Activated T-helper 17 cell treated with anti-CD3 and anti-CD28 coated beads, Interleukin-2, amount 50 U/mL, for 72 hours (primary cell): ENCODE results near the gene COX5B. TPM values are rescaled to one million over a fixed set of nuclear protein-coding genes. Genes with fewer than 3 reads are reported as not detected.
A peak's percentile ranks its signal among the peaks of the same experiment; 100 is the strongest.

Source experiments
- ATAC-seq: fragments of 150-1000 bp; cut with Tn5 transposase; replicated peaks from 2 replicates; pipeline ENCODE4 v1.10.0; 2021; ENCODE audit warnings: mild to moderate bottlenecking, moderate library complexity
- H3K27ac Mint-ChIP-seq: one replicate; pipeline ENCODE4 v1.8.0; 2022; ENCODE audit warnings: mixed read lengths
- H3K27me3 Mint-ChIP-seq: one replicate; pipeline ENCODE4 v1.8.0; 2022; ENCODE audit warnings: mixed read lengths
- H3K36me3 Mint-ChIP-seq: one replicate; pipeline ENCODE4 v1.8.0; 2022; ENCODE audit warnings: low read depth, mild to moderate bottlenecking, mixed read lengths
- H3K4me1 Mint-ChIP-seq: one replicate; pipeline ENCODE4 v1.8.0; 2022; ENCODE audit warnings: mixed read lengths
- H3K4me3 Mint-ChIP-seq: one replicate; pipeline ENCODE4 v1.8.0; 2022; ENCODE audit warnings: mild to moderate bottlenecking, mixed read lengths
- H3K9me3 Mint-ChIP-seq: one replicate; pipeline ENCODE4 v1.8.0; 2022; ENCODE audit warnings: mixed read lengths
- total RNA-seq, 2 donors: library from RNA; stranded (reverse); gene quantifications; one replicate each; pipeline ENCODE4 v1.2.3, GENCODE V29; 2022

Gene COX5B
- total RNA-seq, 2 donors from 2014 or later: 218 to 235 TPM

DNA sequence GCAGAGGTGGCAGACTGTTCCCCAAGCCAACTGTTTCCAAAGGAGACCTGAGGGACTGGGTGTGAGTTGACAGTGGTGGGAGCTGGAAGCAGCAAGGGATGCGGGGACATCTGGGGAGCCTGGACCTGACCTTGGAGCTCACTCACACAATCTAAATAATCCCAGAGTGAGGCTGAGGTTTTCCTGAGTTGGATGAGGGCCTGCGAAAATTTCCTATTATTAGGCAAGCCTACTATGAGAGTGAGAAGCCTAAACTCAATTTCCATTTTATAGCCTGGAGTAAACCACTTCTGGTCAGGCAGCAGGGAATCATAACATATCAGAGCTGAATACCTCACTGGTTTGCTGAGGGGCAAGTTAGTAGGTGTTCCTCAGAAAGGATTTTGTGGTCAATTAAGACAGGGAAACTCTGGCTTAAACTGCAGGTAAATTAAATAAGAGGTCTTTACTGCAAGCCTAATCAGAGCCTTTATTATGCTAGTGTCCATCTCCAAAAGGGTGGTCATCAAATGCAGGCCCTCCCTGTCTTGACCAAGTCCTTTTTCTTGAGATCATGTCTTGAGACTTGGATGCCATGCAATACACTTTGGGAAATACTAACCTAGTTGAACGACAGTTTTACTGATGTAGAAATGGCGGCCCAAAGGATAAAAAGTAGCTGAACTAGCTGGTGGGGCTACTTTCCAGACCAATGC is 1.7 kb upstream of the COX5B start:
- Mint-ChIP-seq H3K4me1 (peaks cover 20% of the 10 kb centered on the region), H3K9me3 (no peaks in the 10 kb centered on the region), H3K36me3 (peaks cover 29% of the 10 kb centered on the region), H3K27me3 (peaks cover 6% of the 10 kb centered on the region), H3K4me3 (peak overlapping the region; percentile 92), H3K27ac (no peak overlapping the region)
- ATAC-seq: no peak

DNA sequence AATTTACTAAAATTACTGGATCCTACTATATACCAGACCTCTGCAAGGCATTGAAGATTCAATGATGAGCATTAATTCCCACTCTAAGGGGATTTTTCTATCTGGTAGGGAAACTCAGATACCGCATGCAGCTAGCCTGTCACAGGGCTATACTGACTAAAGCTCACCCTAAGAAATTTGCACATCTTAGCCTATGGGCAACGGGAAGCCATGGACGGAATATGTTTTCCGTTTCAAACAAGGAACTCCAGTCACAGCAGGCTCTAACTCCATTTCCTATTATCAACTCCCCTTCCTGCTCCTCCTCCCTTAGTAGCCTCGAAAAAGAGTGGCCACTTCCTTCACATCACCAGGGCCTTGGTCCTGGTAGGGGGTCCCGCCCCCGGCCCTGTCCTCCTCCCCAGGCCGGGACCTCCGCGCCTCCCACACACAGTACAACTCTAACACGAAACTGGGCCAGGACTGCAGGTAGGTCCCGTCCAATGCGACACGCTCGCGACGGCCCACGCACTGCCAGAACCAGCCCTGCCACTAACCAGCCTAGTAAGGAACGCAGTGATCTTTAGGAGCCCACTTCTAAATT is 659 bp upstream of the COX5B start:
- peak; percentile 64 for ATAC-seq
- Mint-ChIP-seq H3K27ac (peak overlapping the region; percentile 94), H3K9me3 (no peaks in the 10 kb centered on the region), H3K4me3 (peak overlapping the region; percentile 92), H3K36me3 (peaks cover 40% of the 10 kb centered on the region), H3K4me1 (peaks cover 20% of the 10 kb centered on the region), H3K27me3 (no peaks in the 10 kb centered on the region)

DNA sequence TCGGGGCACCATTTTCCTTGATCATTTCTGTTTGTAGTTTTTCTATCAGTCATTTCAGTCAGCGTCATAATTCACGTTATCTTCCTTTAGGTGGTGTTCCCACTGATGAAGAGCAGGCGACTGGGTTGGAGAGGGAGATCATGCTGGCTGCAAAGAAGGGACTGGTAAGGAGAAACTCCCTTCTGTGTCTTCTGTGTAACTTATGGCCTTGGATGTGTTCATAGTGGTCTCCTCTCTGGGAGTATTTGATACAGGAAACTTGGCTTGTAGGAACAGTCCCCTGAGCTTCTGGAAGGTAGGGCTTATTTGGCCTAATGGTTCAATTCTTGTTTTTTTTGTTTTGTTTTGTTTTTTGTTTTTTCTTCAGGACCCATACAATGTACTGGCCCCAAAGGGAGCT is 1.1 kb downstream of the COX5B start:
- ATAC-seq: no peak
- Mint-ChIP-seq H3K4me3 (peak overlapping the region; percentile 92), H3K4me1 (peaks cover 20% of the 10 kb centered on the region), H3K9me3 (no peaks in the 10 kb centered on the region), H3K27ac (peak overlapping the region; percentile 94), H3K36me3 (peaks cover 52% of the 10 kb centered on the region), H3K27me3 (no peaks in the 10 kb centered on the region)

DNA sequence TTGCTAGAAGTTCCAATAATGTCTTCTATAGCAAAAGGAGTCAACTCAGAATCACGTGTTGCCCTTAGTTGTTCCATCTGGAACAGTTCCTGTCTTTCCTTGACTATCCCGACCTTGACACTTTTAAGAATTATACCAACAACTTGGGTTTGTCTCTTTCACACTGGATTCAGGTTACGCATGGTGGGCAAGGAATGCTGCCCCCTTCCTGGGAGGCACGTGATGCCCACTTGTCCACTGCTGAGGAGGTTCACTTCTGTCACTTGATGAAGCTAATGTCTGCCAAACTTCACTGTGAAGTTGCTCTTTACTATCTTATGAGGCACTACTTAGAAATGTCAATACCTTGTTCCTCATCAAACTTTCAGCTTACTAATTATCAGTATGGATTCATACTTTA is 5.3 kb downstream of the COX5B start:
- Mint-ChIP-seq H3K27ac (peak overlapping the region; percentile 38), H3K9me3 (no peaks in the 10 kb centered on the region), H3K4me1 (peaks cover 32% of the 10 kb centered on the region), H3K27me3 (no peaks in the 10 kb centered on the region), H3K4me3 (no peak overlapping the region), H3K36me3 (peaks cover 72% of the 10 kb centered on the region)
- no peak for ATAC-seq

DNA sequence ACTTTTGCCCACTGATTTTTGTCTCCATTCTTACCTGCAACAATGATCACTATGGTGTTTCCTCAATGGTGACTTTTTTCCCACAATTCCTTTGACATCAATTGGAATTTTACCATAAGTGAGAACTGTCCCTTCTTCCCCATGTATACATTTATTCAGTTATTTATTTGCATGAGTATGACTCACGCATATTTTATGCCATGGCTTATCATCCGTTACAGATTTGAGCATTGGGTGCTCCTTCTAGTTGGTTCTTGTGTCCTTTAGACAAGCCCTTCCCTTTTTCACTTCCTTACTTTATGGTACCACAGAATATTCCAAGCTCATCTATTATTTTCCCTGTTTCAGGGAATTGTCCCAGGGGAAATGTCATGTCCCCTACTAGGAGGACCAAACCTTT is 7.6 kb downstream of the COX5B start:
- Mint-ChIP-seq H3K27ac (no peak overlapping the region), H3K4me3 (no peak overlapping the region), H3K9me3 (no peaks in the 10 kb centered on the region), H3K4me1 (peaks cover 18% of the 10 kb centered on the region), H3K27me3 (no peaks in the 10 kb centered on the region), H3K36me3 (peaks cover 73% of the 10 kb centered on the region)
- no peak for ATAC-seq

DNA sequence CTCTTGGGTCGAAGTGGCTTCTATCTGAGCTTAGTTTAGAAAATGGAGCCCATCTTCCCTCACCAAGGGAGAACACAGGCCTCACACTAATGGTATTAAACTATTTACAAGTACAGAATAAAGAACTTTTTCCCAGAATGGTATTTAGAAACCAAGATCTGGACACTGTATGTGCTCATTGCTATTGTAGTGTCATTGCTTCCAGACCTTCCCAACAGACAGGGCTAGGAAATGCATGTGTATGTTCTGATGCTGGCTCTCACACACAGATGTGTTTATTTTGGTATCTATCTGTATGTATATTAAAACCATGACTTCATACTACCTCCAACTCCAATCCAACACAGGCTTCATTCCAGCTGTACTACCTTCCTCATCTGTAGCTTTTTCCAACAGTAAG is 8.0 kb downstream of the COX5B start:
- Mint-ChIP-seq H3K4me3 (peak overlapping the region; percentile 21), H3K27me3 (no peaks in the 10 kb centered on the region), H3K27ac (peak overlapping the region; percentile 72), H3K36me3 (peaks cover 73% of the 10 kb centered on the region), H3K9me3 (no peaks in the 10 kb centered on the region), H3K4me1 (peaks cover 17% of the 10 kb centered on the region)
- ATAC-seq: no peak

DNA sequence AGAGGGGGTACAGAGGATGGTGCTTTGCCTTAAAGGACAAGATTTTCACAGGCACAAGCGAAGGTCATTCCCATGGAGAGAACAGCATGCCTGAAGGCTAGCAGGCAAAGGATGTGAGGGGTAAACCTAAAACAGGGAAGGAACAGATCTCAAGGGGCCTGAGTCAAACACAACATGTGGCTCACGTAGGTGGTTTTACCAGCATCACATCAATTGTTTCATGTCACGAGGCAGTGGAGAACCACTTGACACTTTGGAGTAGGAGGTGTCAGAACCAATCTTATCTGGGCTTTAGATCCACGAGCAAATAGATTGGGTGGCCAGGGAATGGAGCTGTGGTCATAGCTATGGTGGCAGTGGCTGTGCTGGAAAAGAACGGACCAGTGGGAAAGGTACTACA is 8.4 kb downstream of the COX5B start:
- Mint-ChIP-seq H3K4me1 (peaks cover 17% of the 10 kb centered on the region), H3K36me3 (peaks cover 73% of the 10 kb centered on the region), H3K4me3 (peak overlapping the region; percentile 21), H3K27ac (peak overlapping the region; percentile 72), H3K9me3 (no peaks in the 10 kb centered on the region), H3K27me3 (no peaks in the 10 kb centered on the region)
- peak; percentile 74 for ATAC-seq

DNA sequence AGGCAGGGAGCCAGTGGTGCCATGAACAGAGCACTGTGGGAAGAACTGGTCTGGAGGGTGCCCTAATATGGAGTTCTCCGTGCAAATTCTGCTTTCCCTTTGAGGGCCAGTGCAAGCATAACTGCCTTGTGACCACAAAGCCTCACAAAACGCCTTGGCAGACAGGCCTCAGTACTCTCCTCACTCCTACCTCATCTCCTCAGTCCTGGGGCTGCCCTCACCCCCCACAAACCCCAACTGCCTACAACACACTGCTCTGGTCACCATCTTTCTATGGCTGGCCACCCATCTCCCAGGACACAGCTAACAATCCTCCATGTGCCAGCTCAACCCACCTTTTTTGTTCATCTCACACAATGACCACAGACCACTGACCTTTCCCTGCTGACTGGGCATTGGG is 8.9 kb downstream of the COX5B start:
- Mint-ChIP-seq H3K4me3 (peak overlapping the region; percentile 21), H3K36me3 (peaks cover 73% of the 10 kb centered on the region), H3K27ac (peak overlapping the region; percentile 72), H3K27me3 (no peaks in the 10 kb centered on the region), H3K4me1 (peaks cover 17% of the 10 kb centered on the region), H3K9me3 (no peaks in the 10 kb centered on the region)
- ATAC-seq: peak; percentile 54

DNA sequence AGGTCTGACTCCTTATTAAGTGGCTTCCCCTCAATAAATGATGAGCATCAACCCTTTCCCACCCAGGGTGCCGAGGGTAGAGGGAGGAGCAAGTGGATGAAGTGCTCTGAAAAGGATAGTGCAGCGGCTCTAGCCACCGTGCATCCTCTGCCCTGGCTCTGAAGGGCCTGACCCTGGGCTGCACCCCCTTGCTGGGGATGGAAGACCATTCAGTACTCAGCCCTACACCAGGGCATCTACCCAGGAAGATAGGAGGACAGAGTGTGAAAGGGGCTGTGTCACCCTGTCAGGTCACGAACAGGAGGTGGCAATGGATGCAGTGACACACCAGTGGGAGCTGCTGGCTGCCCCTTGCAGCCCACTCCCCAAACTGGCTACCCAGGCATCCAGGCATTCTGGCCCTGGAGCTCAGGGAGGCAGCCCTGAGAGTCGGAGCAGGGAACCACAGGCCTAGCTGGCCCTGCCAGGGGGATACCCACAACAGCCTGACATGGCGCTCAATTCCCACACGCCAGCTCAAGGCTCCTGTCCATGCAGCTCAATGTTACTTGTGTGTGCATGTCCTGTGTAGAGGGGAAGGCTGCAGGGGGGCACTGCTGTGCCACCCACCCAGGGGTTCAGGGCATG is 10.4 kb downstream of the COX5B start:
- H3K4me3 Mint-ChIP-seq: no peak overlapping the region
- ATAC-seq: no peak
- peaks cover 17% of the 10 kb centered on the region for H3K4me1 Mint-ChIP-seq
- H3K9me3 Mint-ChIP-seq: no peaks in the 10 kb centered on the region
- H3K36me3 Mint-ChIP-seq: peaks cover 72% of the 10 kb centered on the region
- H3K27ac Mint-ChIP-seq: peak overlapping the region; percentile 15
- no peaks in the 10 kb centered on the region for H3K27me3 Mint-ChIP-seq

DNA sequence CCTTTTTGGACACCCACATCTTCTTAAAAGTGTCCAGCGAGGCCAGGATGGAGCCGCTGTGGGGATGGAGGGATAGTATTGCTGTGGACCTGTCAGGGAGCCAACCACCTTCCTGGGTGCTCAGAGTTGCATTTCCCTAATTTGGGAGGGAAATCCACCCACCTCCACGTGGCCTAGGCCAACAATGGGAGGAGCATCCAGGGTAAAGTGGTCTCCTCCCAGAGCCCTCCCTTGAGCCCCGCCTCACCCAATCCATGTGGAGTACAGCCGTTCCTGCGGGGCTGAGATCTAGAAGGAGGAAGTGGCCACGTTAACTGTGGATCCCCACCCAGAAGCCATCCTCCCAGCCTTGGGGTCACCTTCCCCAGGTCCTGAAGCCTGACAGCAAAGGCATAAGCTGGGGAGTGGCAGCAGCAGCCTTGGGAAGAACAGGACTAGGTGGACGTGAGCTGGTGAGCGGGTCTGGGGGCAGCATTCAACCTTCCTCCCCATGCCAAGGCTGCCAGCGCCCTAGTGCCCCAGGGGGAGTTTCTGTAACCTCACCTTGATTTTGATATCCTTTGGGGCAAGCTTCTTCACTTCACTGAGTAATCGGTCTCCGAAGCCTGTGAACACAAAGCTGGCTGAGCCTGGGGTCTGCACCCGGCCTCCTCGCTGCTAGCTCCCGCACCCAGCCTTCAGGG is 11.2 kb downstream of the COX5B start:
- ATAC-seq: no peak
- no peaks in the 10 kb centered on the region for H3K9me3 Mint-ChIP-seq
- no peak overlapping the region for H3K4me3 Mint-ChIP-seq
- peaks cover 78% of the 10 kb centered on the region for H3K36me3 Mint-ChIP-seq
- H3K27ac Mint-ChIP-seq: no peak overlapping the region
- H3K27me3 Mint-ChIP-seq: no peaks in the 10 kb centered on the region
- peaks cover 25% of the 10 kb centered on the region for H3K4me1 Mint-ChIP-seq

DNA sequence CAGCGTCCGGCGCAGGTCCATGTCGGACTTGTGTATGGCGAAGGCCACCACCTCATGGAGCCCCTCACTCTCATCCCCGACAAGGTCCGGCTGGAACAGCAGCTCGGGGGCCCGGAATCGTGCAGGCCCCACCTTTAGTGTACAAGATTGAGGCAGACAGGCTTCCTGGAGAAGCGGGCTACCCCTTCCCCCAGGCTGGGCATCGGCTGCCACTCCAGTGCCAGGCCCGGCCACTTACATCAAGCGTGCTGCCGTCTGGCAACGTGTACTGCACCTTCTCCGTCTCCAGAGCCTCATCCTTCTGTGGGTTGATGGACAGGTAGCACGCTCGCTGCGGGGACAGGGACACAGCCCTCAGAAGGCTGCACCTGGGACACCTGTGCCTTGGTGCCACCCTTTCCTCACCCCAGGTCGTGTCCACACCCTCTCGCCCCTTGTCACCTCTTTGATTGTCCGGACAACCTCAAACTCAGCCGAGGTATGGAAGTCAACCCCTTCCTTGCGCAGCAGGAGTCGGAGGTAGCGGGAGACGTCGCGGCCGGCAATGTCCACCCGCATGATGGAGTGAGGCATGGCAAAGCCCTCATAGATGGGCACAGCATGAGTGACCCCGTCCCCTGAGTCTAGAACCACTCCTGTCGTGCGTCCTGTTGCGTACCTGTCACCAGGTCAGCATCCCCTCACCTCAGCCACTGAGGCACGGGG is 12.3 kb downstream of the COX5B start:
- no peaks in the 10 kb centered on the region for H3K9me3 Mint-ChIP-seq
- H3K4me1 Mint-ChIP-seq: peaks cover 25% of the 10 kb centered on the region
- no peaks in the 10 kb centered on the region for H3K27me3 Mint-ChIP-seq
- H3K4me3 Mint-ChIP-seq: no peak overlapping the region
- ATAC-seq: no peak
- H3K36me3 Mint-ChIP-seq: peaks cover 89% of the 10 kb centered on the region
- peak overlapping the region; percentile 66 for H3K27ac Mint-ChIP-seq

DNA sequence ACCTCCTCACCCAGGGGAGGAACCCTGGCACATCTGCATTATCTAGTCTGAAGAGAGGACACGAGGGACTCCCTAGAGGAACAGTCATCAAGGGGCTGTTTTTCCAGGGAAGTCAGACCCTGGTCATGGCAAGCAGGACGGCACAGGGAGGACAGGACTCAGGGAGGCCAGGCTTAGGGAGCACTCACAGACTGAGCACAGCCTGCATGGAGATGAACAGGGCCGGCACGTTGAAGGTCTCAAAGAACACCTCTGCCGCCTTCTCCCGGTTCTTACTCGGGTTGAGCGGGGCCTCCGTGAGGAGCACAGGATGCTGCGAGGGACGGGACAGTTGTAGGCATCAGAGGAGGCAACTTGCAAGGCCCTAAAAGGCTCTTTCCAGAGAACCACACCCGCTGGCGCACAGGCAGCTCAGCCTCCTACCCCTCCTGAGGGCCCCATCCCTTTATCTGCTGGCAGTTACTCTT is 12.9 kb downstream of the COX5B start:
- Mint-ChIP-seq H3K36me3 (peaks cover 91% of the 10 kb centered on the region), H3K9me3 (no peaks in the 10 kb centered on the region), H3K27me3 (no peaks in the 10 kb centered on the region), H3K27ac (peak overlapping the region; percentile 66), H3K4me3 (no peak overlapping the region), H3K4me1 (peaks cover 25% of the 10 kb centered on the region)
- ATAC-seq: no peak

DNA sequence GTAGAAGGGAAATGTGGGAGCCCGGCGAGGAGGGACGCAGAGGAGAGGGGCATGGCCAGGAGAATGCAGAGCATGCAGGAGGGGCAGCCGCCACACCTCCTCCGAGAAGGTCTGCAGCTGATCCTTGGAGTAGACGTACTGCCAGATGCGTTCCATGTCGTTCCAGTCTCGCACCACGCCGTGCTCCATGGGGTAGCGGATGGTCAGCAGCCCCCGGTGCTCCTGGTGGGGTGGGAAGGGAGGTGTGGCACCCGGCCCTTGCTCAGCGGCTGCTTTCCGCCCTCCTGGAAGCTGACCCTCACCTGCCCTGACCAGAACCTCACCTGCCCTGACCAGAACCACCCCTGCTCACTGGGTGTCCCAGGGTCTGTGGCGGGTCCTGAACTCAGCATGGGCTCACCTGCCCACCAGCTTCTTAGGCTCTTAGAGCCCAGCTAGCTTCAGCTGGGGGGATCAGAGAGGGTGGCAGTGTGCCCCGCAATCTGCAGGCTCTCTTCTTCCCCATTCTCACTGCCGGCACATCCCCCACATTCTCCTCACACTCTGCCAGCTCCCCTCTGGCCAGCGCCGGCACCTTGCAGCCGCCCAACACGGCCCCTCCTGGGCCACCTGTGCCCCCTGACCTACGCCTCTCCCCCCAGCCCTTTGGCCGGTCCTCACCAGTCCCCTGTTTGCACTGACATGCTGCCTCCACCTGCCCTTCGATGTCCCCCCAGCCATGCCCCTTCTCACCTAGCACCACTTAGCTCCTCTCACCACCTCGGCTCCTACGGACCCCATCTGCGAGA is 13.6 kb downstream of the COX5B start:
- ATAC-seq: no peak
- no peaks in the 10 kb centered on the region for H3K9me3 Mint-ChIP-seq
- H3K27ac Mint-ChIP-seq: peak overlapping the region; percentile 17
- no peak overlapping the region for H3K4me3 Mint-ChIP-seq
- H3K4me1 Mint-ChIP-seq: peaks cover 19% of the 10 kb centered on the region
- H3K27me3 Mint-ChIP-seq: no peaks in the 10 kb centered on the region
- H3K36me3 Mint-ChIP-seq: peaks cover 95% of the 10 kb centered on the region
